ENCODE results near the gene TLN1. TPM values are rescaled to one million over a fixed set of nuclear protein-coding genes. Genes with fewer than 3 reads are reported as not detected.
A peak's percentile ranks its signal among the peaks of the same experiment; 100 is the strongest.

The TLN1 gene
- total and polyA plus RNA-seq, 2 donors (not counting 1 experiment from before 2014, with no cell fraction given): 102 to 280 TPM

DNA sequence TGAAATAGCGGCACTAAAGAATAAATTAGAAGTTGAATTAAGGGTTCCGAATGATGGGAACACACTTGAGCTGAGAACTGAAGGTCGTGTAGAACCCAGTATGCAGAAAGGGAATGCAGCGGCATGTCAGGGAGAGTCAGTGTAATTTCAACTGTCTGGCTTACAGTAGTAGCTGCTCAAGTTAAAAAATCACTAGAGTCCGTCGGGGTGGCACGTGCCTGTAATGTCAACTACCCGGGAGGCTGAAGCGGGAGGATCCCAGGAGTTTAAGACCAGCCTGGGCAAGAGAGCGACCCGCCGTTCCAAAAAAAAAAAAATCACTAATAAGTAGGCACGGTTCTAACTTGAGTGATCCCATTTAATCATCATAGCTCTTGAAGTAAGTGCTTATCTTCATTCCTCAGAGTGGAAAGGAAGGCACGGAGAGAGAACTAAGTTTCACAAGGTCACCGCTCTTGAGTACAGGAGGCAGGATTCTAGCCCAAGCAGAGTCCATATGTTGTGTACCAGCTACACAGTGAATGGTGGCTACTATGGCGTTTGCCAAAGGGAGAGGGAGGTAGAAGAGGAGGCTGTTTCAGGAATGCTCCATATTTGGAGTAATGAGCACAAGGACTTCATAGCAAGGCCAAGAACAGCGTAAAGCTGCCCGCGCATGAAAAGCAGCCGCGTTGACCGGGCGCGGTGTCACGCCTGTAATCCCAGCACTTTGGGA lies 75.0 kb downstream of the TLN1 start:
- peak overlapping the region; percentile 94 for H3K4me3 Mint-ChIP-seq
- peak overlapping the region; percentile 99 to 100 for H3K27ac ChIP-seq (ENCODE audit: low read length in 2 of 2)
- CTCF ChIA-PET: interaction anchor here (0.7 to 15.0 kb wide), 18 partner anchors 9 to 225 kb away, joined by 3 to 268 read pairs (median 7); partner anchors contain the start of genes CD72, CREB3, SIT1 and TESK1
- H3K4me1 Mint-ChIP-seq: peaks cover 64% of the 10 kb centered on the region
- H3K27me3 Mint-ChIP-seq: no peaks in the 10 kb centered on the region
- no peak for ATAC-seq (ENCODE audit: low read depth)
- no peaks in the 10 kb centered on the region for H4K20me1 ChIP-seq (ENCODE audit: control insufficient read depth, insufficient read depth, low read length, poor library complexity, severe bottlenecking)
- no peak for DNase-seq
- H3K9me3 ChIP-seq (ENCODE audit: control extremely low read depth in 1 of 3, control insufficient read depth in 2 of 3, insufficient read depth in 1 of 3, low read length in 2 of 3): peaks cover 0 to 3% (median 0%) of the 10 kb centered on the region in 3 donors
- H3K9me3 Mint-ChIP-seq (ENCODE audit: insufficient read depth): no peaks in the 10 kb centered on the region
- POLR2A ChIA-PET: interaction anchor here (0.7 to 4.6 kb wide), 14 partner anchors 9 to 577 kb away, joined by 3 to 62 read pairs (median 7); partner anchors contain the start of genes CD72, CREB3, FANCG and GBA2
- peak overlapping the region; percentile 86 for H2AFZ ChIP-seq (ENCODE audit: insufficient read depth, low read depth, low read length, poor library complexity, severe bottlenecking)
- H3K27ac Mint-ChIP-seq: peak overlapping the region; percentile 97
- peaks cover 26% of the 10 kb centered on the region for H3K79me2 ChIP-seq (ENCODE audit: control insufficient read depth, insufficient read depth, low read length)
- H3K36me3 ChIP-seq (replicated peaks in 1 of 2; ENCODE audit: control extremely low read depth in 1 of 2, control insufficient read depth in 1 of 2, extremely low read depth in 1 of 2, insufficient read depth in 2 of 2, low read length in 1 of 2): peaks cover 0 to 14% of the 10 kb centered on the region in 2 experiments
- H3K9ac ChIP-seq (ENCODE audit: low read length): peak overlapping the region; percentile 84
- H3K4me2 ChIP-seq (replicated peaks; ENCODE audit: low read depth, low read length, poor library complexity, severe bottlenecking): peak overlapping the region; percentile 91
- H3K4me3 ChIP-seq (ENCODE audit: control extremely low read depth in 1 of 5, extremely low read depth in 1 of 5, insufficient read depth in 1 of 5, low read depth in 2 of 5, low read length in 4 of 5): peak overlapping the region; percentile 50 to 93 (median 87)
- intact Hi-C loops (cut with micrococcal nuclease): loop anchor here (5.0 kb wide), 3 partner anchors 170 to 540 kb away; partner anchors contain the start of genes ATOSB, FAM221B and TMEM8B
- H3K4me1 ChIP-seq (ENCODE audit: control insufficient read depth in 2 of 2, insufficient read depth in 2 of 2, low read length in 2 of 2): peaks cover 32 to 58% of the 10 kb centered on the region in 2 donors
- H3K27me3 ChIP-seq (replicated peaks in 1 of 4; ENCODE audit: control extremely low read depth in 1 of 4, control insufficient read depth in 3 of 4, insufficient read depth in 4 of 4, low read length in 3 of 4): no peaks in the 10 kb centered on the region
- WGBS (ENCODE audit: insufficient coverage): 38% methylated on average over 21 of the region's 25 CpGs
- no peak for TF ChIP-seq EZH2 (IDR thresholded peaks at IDR 0.05; ENCODE audit: borderline replicate concordance, insufficient read depth, low read depth, low read length, poor library complexity, severe bottlenecking)
- TF ChIP-seq, protein P1, sequence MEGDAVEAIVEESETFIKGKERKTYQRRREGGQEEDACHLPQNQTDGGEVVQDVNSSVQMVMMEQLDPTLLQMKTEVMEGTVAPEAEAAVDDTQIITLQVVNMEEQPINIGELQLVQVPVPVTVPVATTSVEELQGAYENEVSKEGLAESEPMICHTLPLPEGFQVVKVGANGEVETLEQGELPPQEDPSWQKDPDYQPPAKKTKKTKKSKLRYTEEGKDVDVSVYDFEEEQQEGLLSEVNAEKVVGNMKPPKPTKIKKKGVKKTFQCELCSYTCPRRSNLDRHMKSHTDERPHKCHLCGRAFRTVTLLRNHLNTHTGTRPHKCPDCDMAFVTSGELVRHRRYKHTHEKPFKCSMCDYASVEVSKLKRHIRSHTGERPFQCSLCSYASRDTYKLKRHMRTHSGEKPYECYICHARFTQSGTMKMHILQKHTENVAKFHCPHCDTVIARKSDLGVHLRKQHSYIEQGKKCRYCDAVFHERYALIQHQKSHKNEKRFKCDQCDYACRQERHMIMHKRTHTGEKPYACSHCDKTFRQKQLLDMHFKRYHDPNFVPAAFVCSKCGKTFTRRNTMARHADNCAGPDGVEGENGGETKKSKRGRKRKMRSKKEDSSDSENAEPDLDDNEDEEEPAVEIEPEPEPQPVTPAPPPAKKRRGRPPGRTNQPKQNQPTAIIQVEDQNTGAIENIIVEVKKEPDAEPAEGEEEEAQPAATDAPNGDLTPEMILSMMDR (IDR thresholded peaks at IDR 0.05): no peak
